Measurements from ENCODE around the gene GFOD2.
"Not testable (repeated sequence)": the region's sequence is repeated elsewhere in the genome, so short reads cannot be mapped to it uniquely, and the experiment has no call there.

GFOD2 gene

GRCh38 chr16:67719048-67719777, at the start of gene GFOD2:
Gene GFOD2 (minus strand): TSS chr16:67719316. CDS start chr16:67685715, 33,601 bp downstream.
- DNase-seq, result peak; percentile 99

DNA sequence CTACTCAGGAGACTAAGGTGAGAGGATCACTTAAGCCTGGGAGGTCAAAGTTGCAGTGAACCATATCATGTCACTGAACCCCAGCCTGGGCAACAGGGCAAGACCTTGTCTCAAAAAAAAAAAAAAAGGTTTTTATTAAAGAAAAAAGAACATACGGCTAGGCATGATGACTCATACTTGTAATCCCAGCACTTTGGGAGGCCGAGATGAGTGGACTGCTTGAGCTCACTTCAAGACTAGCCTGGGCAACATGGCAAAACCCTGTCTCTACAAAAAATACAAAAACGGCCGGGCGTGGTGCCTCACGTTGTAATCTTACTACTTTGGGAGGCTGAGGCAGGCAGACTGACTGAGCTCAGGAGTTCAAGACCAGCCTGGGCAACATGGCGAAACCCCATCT, 48.8 kb upstream of the GFOD2 start:
- DNase-seq, result no peak

GRCh38 chr16:67766291-67766690, 47.2 kb upstream of the GFOD2 start:
- no peak for DNase-seq

DNA sequence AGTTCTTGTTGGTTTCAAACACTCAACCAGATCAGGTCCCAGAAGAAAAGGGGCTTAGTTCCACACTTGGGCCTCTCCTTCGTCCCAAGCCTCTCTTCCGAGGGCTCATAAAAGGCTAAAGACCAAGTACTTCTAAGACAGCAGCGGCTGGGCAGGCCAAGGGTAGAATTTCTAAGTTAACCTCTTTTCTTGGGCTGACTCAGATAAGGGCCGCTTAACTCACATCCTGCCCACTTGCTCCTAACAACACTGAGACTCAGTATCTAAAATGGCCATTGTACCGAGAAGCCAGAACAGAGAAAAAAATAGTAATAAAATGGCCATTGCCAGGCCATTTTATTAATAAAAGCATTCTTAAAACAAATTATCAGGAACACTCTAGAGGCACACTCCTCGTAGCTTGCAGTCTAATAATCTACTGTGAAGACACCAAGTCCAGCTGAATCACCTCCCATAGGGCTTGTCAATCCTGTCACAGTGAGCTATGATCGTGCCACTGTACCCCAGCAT, 45.1 kb upstream of the GFOD2 start:
- no peak for DNase-seq

DNA sequence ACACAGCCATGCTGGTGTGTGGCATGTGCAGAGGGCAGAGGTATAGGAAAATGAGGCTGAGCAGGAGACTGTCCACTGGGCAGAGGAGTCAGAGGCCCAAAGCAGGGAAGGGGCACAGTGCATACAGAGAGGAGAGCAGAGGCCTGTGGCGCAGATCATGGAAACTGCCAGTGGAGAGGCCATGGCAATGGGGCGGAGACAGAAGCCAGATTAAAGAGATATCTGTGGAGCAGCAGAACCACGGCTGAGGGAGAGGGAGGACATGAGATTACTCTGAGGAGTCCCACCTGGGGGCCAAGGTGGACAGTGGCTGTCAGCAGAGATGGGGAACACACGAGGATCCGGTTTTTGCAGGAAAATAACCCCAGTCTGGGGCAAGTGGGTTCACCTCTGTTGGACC, 44.0 kb upstream of the GFOD2 start:
- DNase-seq, result no peak

DNA sequence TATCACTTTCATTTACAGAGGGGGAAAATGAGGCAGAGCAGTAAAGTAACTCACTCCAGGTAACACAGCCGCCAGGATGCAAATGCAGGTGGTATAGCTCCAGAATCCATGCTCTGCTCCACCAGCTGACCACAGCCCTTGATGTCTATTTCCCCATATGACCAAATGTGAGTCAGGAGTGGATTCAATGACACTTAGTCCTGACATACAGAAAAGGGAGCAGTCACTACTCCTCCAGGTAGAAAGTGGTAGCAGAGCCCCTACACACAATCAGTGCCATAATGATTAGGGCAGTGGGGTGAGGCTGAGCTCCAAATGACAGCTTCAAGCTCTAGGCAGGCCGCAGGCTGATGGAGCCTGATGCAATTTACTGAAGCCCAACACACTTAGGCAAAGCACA, 43.3 kb upstream of the GFOD2 start:
- no peak for DNase-seq

DNA sequence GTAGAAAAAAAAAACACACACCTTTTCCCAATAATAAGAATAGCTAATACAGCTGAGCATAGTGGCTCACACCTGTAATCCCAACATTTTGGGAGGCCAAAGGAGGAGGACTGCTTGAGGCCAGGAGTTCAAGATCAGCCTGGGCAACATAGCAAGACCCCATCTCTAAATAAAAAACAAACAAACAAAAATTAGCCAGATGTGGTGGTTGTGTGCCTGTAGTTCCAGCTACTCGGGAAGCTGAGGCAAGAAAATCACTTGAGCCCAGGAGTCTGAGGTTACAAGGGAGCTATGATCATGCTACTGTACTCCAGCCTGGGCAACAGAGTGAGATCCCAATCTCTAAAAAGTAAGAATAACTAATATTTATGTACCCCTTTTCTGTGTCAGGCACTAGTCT, 42.8 kb upstream of the GFOD2 start:
- DNase-seq, result no peak

GRCh38 chr16:67760956-67761230, 41.8 kb upstream of the GFOD2 start:
- no peak for DNase-seq

- no peak for DNase-seq
These were observed 41.3 kb upstream of the GFOD2 start for GRCh38 chr16:67760206-67760955.

GRCh38 chr16:67758966-67759365, 39.9 kb upstream of the GFOD2 start:
- no peak for DNase-seq

GRCh38 chr16:67758006-67758405, 38.9 kb upstream of the GFOD2 start:
- no peak for DNase-seq

DNA sequence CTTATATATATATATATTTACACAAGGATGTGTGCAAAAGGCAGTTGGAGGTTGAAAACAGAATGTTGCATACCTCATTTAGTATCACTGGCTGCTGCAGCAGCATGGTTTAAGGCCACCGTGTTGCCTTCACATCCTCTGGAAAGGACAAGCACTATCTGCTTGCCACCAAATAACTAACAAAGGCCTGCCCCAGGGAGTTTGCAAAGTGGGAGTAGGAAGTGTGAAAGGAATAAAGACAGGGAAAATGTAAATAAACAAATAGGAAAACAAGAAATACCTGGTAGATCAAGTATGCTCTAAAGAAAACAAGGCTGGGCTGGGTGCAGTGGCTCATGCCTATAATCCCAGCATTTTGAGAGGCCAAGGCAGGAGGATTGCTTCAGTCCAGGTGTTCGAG, 33.5 kb upstream of the GFOD2 start:
- no peak for DNase-seq

- DNase-seq, result not testable (repeated sequence)
These were observed 32.2 kb upstream of the GFOD2 start for GRCh38 chr16:67751331-67751730.

DNA sequence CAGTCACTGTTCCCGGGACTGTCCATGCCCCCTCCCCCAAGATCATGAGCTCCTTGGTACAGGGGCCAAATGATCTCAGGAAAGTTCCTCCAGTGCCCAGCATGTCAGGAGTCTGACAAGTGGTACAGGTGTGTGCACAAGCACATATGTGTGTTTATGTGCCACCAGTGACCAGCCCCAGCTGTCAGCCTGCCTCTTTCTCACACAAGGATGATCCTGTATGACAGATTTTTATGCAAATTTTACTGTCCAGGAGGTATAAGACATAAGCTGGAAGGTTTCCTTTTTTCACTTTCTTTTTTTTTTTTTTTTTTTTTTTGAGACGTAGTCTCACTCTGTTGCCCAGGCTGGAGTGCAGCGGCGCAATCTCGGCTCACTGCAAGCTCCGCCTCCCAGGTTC, 31.4 kb upstream of the GFOD2 start:
- no peak for DNase-seq

DNA sequence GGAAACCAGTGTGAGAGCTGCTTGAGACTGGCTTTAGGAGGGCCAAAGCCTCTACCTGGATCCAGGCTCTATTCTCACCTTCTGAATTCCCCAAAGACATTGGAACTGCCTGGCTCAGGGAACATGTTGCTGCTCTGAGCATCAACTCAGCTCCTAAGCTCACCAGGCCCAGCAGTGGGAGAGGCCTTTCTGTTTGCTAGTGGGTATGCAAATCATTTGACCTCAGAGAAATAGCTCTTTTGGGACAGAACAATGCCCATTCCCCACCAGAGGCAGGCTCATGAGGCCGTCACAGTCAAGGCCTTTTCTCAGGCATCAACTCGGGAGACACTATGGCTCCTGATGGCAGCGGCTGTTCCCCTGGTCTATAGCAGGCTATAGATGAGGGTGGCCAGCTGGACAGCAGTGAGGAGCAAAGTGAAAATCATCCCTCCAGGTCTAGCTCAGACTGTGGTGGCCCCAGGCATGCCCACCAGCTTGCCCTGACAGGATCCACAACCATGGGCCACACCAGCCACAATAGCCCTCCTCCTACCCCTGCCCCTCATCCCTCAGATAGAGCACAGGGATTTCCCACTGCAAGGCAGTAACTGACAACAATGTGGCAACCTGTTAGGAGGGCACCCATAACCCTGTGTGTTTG, 30.4 kb upstream of the GFOD2 start:
- DNase-seq, result no peak

DNA sequence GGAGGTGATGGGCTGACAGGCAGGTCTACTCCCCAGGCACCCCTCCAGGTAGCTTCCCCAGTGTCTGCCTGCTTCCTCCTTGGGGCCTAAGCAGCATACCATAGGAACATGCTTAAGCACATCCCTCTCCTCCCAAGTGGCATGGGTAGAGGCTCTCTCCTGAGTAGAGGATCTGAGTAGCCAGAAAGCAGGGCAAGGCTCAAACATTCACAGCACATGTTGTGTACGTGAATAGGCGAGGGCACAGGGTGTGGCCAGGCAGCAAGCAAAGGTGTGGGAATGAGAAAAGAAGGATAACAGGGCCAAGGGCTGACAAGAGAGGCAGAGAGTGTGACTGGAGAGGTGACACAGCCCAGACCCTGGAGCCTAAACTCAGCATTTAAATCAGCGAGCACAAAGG, 29.7 kb upstream of the GFOD2 start:
- no peak for DNase-seq

GRCh38 chr16:67746846-67747245, 27.7 kb upstream of the GFOD2 start:
- no peak for DNase-seq

DNA sequence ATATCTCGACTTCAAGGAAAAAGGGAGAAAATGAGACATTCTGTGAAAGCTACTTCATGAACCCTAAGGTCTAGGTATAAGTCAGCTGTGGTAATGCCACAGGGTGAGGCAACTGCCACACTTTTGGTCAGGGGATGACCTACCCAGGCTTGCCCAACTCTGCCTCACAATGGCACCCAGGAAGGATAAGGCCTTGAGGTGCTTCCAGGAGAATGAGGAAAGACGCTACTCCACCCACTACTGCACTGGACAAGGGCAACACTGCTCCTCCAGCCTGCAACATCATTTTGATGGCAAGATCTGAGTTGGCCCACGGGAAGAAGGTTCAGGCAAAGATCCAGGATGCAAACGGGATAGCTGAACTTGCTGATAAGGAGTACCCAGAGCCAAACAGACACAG, 22.0 kb upstream of the GFOD2 start:
- no peak for DNase-seq

GRCh38 chr16:67740391-67740790, 21.3 kb upstream of the GFOD2 start:
- no peak for DNase-seq

DNA sequence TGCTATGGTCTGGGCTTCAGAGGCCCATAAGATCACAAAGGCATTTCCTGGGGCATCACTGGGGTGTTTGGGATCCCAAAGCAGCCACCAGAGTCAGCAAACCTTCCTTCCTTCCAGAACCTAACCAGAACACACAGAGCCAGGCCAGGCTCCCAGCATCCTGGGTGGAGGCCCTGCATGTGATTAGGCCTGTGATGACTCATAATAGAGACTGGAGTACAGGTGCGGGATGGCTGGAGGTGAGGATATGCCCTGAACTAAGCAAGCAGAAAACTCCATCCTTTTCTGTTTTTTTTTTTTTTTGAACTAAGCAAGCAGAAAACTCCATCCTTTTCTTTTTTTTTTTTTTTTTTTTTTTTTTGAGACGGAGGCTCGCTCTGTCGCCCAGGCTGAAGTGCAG, 17.7 kb upstream of the GFOD2 start:
- DNase-seq, result no peak

GRCh38 chr16:67734731-67735201, 15.7 kb upstream of the GFOD2 start:
- DNase-seq, result no peak

DNA sequence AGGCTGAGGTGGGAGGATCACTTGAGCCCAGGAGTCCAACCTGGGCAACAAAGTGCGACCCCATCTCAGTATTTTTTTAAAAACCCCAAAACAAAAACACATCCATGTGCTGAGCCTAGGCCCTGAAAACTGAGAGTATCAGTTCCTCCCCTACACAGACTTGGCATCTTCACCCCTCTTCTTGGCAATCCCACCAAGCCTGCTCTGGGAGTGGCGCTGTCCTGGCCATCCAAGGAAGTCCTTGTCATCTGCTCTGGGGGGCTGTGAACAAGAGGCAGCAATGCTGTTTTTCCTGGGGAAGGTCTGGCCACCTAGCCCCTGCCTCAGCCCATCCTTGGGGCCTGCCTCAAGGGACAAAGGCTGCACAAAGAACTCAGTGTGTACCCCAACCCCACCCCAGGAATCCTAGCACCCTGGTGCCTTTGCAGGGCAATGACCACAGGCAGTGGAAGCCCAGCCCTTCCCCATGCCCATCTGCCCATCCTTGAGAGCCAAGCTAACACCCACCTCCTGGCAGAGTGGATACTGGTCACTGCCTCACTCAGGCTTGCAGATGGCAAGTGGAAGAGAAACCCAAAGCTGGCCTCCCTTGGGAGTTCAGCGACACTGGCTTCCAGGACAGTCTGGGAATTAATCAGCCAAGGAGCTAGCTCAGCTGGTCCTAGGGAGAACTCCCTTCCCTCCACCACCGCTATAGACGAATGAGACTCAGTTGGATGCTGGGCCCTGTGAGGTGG, 14.8 kb upstream of the GFOD2 start:
- DNase-seq, result no peak

- no peak for DNase-seq
These were observed 12.6 kb upstream of the GFOD2 start for GRCh38 chr16:67731753-67732095.
